ENCODE measurements around the gene TPI1.

TPI1 gene

DNA sequence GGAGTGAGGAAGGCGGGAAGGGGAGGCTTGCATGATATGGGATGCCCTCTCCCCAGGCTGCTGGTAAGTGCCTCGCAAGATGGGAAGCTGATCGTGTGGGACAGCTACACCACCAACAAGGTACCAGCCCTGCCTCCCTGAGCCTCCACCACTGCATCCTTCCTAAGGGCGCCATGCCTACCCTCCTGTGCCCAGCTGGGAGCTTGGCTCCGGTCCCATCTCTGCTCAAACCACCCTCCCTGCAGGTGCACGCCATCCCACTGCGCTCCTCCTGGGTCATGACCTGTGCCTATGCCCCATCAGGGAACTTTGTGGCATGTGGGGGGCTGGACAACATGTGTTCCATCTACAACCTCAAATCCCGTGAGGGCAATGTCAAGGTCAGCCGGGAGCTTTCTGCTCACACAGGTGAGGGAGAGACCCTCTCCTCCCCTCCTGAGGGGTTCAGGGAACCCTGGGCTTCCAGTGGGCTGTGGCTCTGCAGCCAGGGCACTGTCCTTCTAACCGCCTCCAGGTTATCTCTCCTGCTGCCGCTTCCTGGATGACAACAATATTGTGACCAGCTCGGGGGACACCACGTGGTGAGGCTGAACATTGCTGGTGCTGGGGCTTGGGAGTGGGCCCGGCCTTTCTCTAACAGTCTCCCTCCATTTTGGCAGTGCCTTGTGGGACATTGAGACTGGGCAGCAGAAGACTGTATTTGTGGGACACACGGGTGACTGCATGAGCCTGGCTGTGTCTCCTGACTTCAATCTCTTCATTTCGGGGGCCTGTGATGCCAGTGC lies 24.0 kb upstream of the TPI1 start:
- H3K4me3 ChIP-seq (ENCODE audit: insufficient read depth in 1 of 2, low read depth in 1 of 2, low read length in 2 of 2) = no peak overlapping the region
- H2BK120ac ChIP-seq (ENCODE audit: low read depth, low read length) = no peak overlapping the region
- H3K23ac ChIP-seq (ENCODE audit: low read length in 2 of 2) = no peak overlapping the region
- no peak overlapping the region for H2BK5ac ChIP-seq (ENCODE audit: low read depth, low read length, poor library complexity, severe bottlenecking)
- H3K4me2 ChIP-seq (ENCODE audit: low read length, poor library complexity, severe bottlenecking) = no peak overlapping the region
- H3K36me3 ChIP-seq (ENCODE audit: control insufficient read depth in 1 of 2, insufficient read depth in 2 of 2, low read depth in 1 of 2, low read length in 2 of 2) = peaks cover 78 to 86% of the 10 kb centered on the region in 2 experiments
- peaks cover 15% of the 10 kb centered on the region for H3K79me1 ChIP-seq (replicated peaks; ENCODE audit: low read length, poor library complexity, severe bottlenecking)
- no peak overlapping the region for H3K14ac ChIP-seq (ENCODE audit: low read length in 2 of 2)
- no peaks in the 10 kb centered on the region for H3K9me3 ChIP-seq (ENCODE audit: control insufficient read depth, low read length)
- no peak overlapping the region for H4K8ac ChIP-seq (ENCODE audit: low read length)
- H4K91ac ChIP-seq (ENCODE audit: low read length) = peak overlapping the region; percentile 41
- H3K18ac ChIP-seq (ENCODE audit: low read depth in 1 of 2, low read length in 2 of 2) = no peak overlapping the region
- no peak overlapping the region for H2BK15ac ChIP-seq (ENCODE audit: low read depth, poor library complexity, severe bottlenecking)
- H2BK12ac ChIP-seq (ENCODE audit: low read length in 2 of 2) = no peak overlapping the region
- no peak overlapping the region for H3K9ac ChIP-seq (ENCODE audit: low read length)
- no peak overlapping the region for H2AK5ac ChIP-seq (ENCODE audit: low read length, severe bottlenecking)
- no peaks in the 10 kb centered on the region for H3K4me1 ChIP-seq (ENCODE audit: control insufficient read depth, insufficient read depth, low read depth, low read length)
- H2AFZ ChIP-seq (ENCODE audit: low read depth, low read length) = no peak overlapping the region
- no peak overlapping the region for H3K4ac ChIP-seq (ENCODE audit: low read depth in 1 of 2, low read length in 2 of 2)
- H3K27ac ChIP-seq (ENCODE audit: low read length, poor library complexity, severe bottlenecking) = no peak overlapping the region
- 84% methylated on average over 16 of the region's 16 CpGs for WGBS
- no peaks in the 10 kb centered on the region for H3K27me3 ChIP-seq (ENCODE audit: control insufficient read depth in 1 of 2, insufficient read depth in 1 of 2, low read length in 2 of 2)
- no peak for DNase-seq

DNA sequence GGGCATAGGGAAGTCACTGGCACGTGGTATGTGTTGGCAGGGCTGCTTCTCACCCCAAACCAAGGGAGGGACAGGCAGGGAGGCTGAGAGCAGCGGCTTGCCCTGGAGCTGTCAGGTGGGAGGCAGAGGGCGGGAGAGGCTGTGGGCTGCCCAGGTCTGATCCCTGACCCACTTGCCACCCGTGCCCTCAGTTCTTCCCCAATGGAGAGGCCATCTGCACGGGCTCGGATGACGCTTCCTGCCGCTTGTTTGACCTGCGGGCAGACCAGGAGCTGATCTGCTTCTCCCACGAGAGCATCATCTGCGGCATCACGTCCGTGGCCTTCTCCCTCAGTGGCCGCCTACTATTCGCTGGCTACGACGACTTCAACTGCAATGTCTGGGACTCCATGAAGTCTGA lies 21.9 kb upstream of the TPI1 start:
- Histone ChIP-seq H2AK5ac (ENCODE audit: low read length, severe bottlenecking) (no peak overlapping the region), H3K4ac (ENCODE audit: low read depth in 1 of 2, low read length in 2 of 2) (no peak overlapping the region), H3K9ac (ENCODE audit: low read length) (no peak overlapping the region), H2AFZ (ENCODE audit: low read depth, low read length) (no peak overlapping the region), H3K9me3 (ENCODE audit: control insufficient read depth, low read length) (no peaks in the 10 kb centered on the region), H2BK15ac (ENCODE audit: low read depth, poor library complexity, severe bottlenecking) (no peak overlapping the region), H2BK5ac (ENCODE audit: low read depth, low read length, poor library complexity, severe bottlenecking) (no peak overlapping the region), H3K4me3 (ENCODE audit: insufficient read depth in 1 of 2, low read depth in 1 of 2, low read length in 2 of 2) (no peak overlapping the region), H2BK120ac (ENCODE audit: low read depth, low read length) (no peak overlapping the region), H3K4me2 (ENCODE audit: low read length, poor library complexity, severe bottlenecking) (no peak overlapping the region), H4K8ac (ENCODE audit: low read length) (no peak overlapping the region), H3K79me1 (replicated peaks; ENCODE audit: low read length, poor library complexity, severe bottlenecking) (peaks cover 18% of the 10 kb centered on the region), H3K14ac (ENCODE audit: low read length in 2 of 2) (no peak overlapping the region), H3K23ac (ENCODE audit: low read length in 2 of 2) (no peak overlapping the region), H2BK12ac (ENCODE audit: low read length in 2 of 2) (no peak overlapping the region), H3K4me1 (ENCODE audit: control insufficient read depth, insufficient read depth, low read depth, low read length) (peaks cover 3% of the 10 kb centered on the region), H3K27me3 (ENCODE audit: control insufficient read depth in 1 of 2, insufficient read depth in 1 of 2, low read length in 2 of 2) (no peaks in the 10 kb centered on the region), H3K18ac (ENCODE audit: low read depth in 1 of 2, low read length in 2 of 2) (no peak overlapping the region), H3K36me3 (ENCODE audit: control insufficient read depth in 1 of 2, insufficient read depth in 2 of 2, low read depth in 1 of 2, low read length in 2 of 2) (peaks cover 75 to 81% of the 10 kb centered on the region in 2 experiments), H3K27ac (ENCODE audit: low read length, poor library complexity, severe bottlenecking) (no peak overlapping the region), H4K91ac (ENCODE audit: low read length) (no peak overlapping the region)
- 94% methylated on average over 17 of the region's 17 CpGs for WGBS
- DNase-seq = no peak

DNA sequence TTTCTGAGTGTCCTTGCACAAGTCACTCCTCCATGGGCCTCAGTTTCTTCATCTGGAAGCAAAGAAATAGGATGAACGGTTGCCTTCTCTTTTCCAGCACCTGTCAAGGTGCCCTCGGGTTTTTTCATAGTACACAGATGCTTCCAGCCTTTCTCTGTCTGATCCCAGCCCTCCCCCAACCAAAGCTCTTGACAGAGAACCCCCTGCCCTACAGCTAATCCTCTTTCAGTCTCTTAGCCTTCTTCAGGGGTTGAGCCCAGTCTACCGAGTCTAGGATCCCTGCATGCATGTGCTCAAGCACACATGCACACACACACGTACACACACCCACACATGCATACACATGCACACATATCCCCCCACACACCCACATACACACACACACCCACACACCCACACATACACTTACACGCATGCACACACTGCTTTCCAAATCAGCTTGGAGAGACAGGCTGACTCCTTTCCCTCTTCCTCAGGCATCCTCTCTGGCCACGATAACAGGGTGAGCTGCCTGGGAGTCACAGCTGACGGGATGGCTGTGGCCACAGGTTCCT lies 20.9 kb upstream of the TPI1 start:
- no peaks in the 10 kb centered on the region for H3K9me3 ChIP-seq (ENCODE audit: control insufficient read depth, low read length)
- H3K79me1 ChIP-seq (replicated peaks; ENCODE audit: low read length, poor library complexity, severe bottlenecking) = peaks cover 20% of the 10 kb centered on the region
- H2AK5ac ChIP-seq (ENCODE audit: low read length, severe bottlenecking) = no peak overlapping the region
- no peaks in the 10 kb centered on the region for H3K27me3 ChIP-seq (ENCODE audit: control insufficient read depth in 1 of 2, insufficient read depth in 1 of 2, low read length in 2 of 2)
- H3K9ac ChIP-seq (ENCODE audit: low read length) = no peak overlapping the region
- no peak overlapping the region for H2BK12ac ChIP-seq (ENCODE audit: low read length in 2 of 2)
- DNase-seq = no peak
- no peak overlapping the region for H3K4me2 ChIP-seq (ENCODE audit: low read length, poor library complexity, severe bottlenecking)
- peaks cover 8% of the 10 kb centered on the region for H3K4me1 ChIP-seq (ENCODE audit: control insufficient read depth, insufficient read depth, low read depth, low read length)
- no peak overlapping the region for H2BK120ac ChIP-seq (ENCODE audit: low read depth, low read length)
- no peak overlapping the region for H3K18ac ChIP-seq (ENCODE audit: low read depth in 1 of 2, low read length in 2 of 2)
- H2AFZ ChIP-seq (ENCODE audit: low read depth, low read length) = no peak overlapping the region
- no peak overlapping the region for H2BK5ac ChIP-seq (ENCODE audit: low read depth, low read length, poor library complexity, severe bottlenecking)
- no peak overlapping the region for H3K14ac ChIP-seq (ENCODE audit: low read length in 2 of 2)
- H3K23ac ChIP-seq (ENCODE audit: low read length in 2 of 2) = no peak overlapping the region
- peaks cover 65 to 81% of the 10 kb centered on the region in 2 experiments for H3K36me3 ChIP-seq (ENCODE audit: control insufficient read depth in 1 of 2, insufficient read depth in 2 of 2, low read depth in 1 of 2, low read length in 2 of 2)
- H3K4me3 ChIP-seq (ENCODE audit: insufficient read depth in 1 of 2, low read depth in 1 of 2, low read length in 2 of 2) = no peak overlapping the region
- no peak overlapping the region for H4K91ac ChIP-seq (ENCODE audit: low read length)
- no peak overlapping the region for H4K8ac ChIP-seq (ENCODE audit: low read length)
- 93% methylated on average over 7 of the region's 7 CpGs for WGBS
- H2BK15ac ChIP-seq (ENCODE audit: low read depth, poor library complexity, severe bottlenecking) = no peak overlapping the region
- H3K27ac ChIP-seq (ENCODE audit: low read length, poor library complexity, severe bottlenecking) = no peak overlapping the region
- no peak overlapping the region for H3K4ac ChIP-seq (ENCODE audit: low read depth in 1 of 2, low read length in 2 of 2)

DNA sequence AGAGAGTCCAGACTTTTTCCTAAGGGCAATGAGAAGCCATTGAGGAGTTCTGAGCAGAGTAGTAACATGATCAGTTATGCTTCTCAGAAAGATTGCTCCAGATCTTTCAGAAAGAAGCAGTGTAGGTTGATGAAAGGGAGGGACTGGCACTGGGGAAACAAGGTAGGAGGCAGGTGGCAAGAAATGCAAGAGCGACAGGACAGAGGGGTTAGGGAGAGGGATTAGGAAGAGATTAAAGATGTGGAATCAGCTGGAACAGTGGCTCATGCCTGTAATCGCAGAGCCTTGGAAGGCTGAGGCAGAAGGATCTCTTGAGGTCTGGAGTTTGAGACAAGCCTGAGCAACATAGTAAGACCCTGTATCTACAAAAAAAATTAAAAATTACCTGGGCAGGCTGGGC lies 19.7 kb upstream of the TPI1 start:
- H2AK5ac ChIP-seq (ENCODE audit: low read length, severe bottlenecking) = no peak overlapping the region
- no peak overlapping the region for H3K4me3 ChIP-seq (ENCODE audit: insufficient read depth in 1 of 2, low read depth in 1 of 2, low read length in 2 of 2)
- WGBS = 96% methylated on average over 2 of the region's 2 CpGs
- H3K27me3 ChIP-seq (ENCODE audit: control insufficient read depth in 1 of 2, insufficient read depth in 1 of 2, low read length in 2 of 2) = no peaks in the 10 kb centered on the region
- H4K91ac ChIP-seq (ENCODE audit: low read length) = no peak overlapping the region
- H3K23ac ChIP-seq (ENCODE audit: low read length in 2 of 2) = no peak overlapping the region
- H2BK5ac ChIP-seq (ENCODE audit: low read depth, low read length, poor library complexity, severe bottlenecking) = no peak overlapping the region
- no peak overlapping the region for H3K9ac ChIP-seq (ENCODE audit: low read length)
- H3K4me1 ChIP-seq (ENCODE audit: control insufficient read depth, insufficient read depth, low read depth, low read length) = peaks cover 8% of the 10 kb centered on the region
- no peak overlapping the region for H3K18ac ChIP-seq (ENCODE audit: low read depth in 1 of 2, low read length in 2 of 2)
- H3K27ac ChIP-seq (ENCODE audit: low read length, poor library complexity, severe bottlenecking) = no peak overlapping the region
- DNase-seq = no peak
- peaks cover 58 to 69% of the 10 kb centered on the region in 2 experiments for H3K36me3 ChIP-seq (ENCODE audit: control insufficient read depth in 1 of 2, insufficient read depth in 2 of 2, low read depth in 1 of 2, low read length in 2 of 2)
- H3K4ac ChIP-seq (ENCODE audit: low read depth in 1 of 2, low read length in 2 of 2) = no peak overlapping the region
- no peak overlapping the region for H2BK15ac ChIP-seq (ENCODE audit: low read depth, poor library complexity, severe bottlenecking)
- no peak overlapping the region for H4K8ac ChIP-seq (ENCODE audit: low read length)
- no peaks in the 10 kb centered on the region for H3K9me3 ChIP-seq (ENCODE audit: control insufficient read depth, low read length)
- H2BK120ac ChIP-seq (ENCODE audit: low read depth, low read length) = no peak overlapping the region
- no peak overlapping the region for H3K14ac ChIP-seq (ENCODE audit: low read length in 2 of 2)
- H3K79me1 ChIP-seq (replicated peaks; ENCODE audit: low read length, poor library complexity, severe bottlenecking) = peaks cover 20% of the 10 kb centered on the region
- no peak overlapping the region for H2AFZ ChIP-seq (ENCODE audit: low read depth, low read length)
- no peak overlapping the region for H2BK12ac ChIP-seq (ENCODE audit: low read length in 2 of 2)
- H3K4me2 ChIP-seq (ENCODE audit: low read length, poor library complexity, severe bottlenecking) = no peak overlapping the region
